Mesenchymal stem cell (in vitro differentiated cells and primary cell): ENCODE measurements around the gene GRIK4.

Experiments
- DNase-seq: peaks from one replicate; pipeline ENCODE4 v3.0.0-alpha.2; 2013
- H2AFZ ChIP-seq: one replicate; pipeline ENCODE4 v1.6.1; 2013; ENCODE audit warnings: low read depth, mild to moderate bottlenecking, control low read depth, inconsistent platforms, low read length, moderate library complexity
- H2AK5ac ChIP-seq: 2 replicates; pipeline ENCODE4 v1.6.1; 2013; ENCODE audit warnings: low read length, moderate library complexity, mild to moderate bottlenecking, inconsistent platforms; ENCODE audit not compliant: severe bottlenecking
- H2BK120ac ChIP-seq: one replicate; pipeline ENCODE4 v1.6.1; 2013; ENCODE audit warnings: low read depth, mild to moderate bottlenecking, inconsistent platforms, low read length, moderate library complexity
- H2BK12ac ChIP-seq, 2 experiments: one replicate each; pipeline ENCODE4 v1.6.1; 2013; ENCODE audit warnings: inconsistent platforms in 2 of 2, low read length in 2 of 2, mild to moderate bottlenecking in 2 of 2, moderate library complexity in 2 of 2, control low read depth in 1 of 2
- H2BK15ac ChIP-seq: one replicate; pipeline ENCODE4 v1.6.1; 2013; ENCODE audit warnings: mild to moderate bottlenecking, low read depth, inconsistent platforms; ENCODE audit not compliant: poor library complexity, severe bottlenecking
- H2BK5ac ChIP-seq: 2 replicates; pipeline ENCODE4 v1.6.1; 2013; ENCODE audit warnings: low read depth, mild to moderate bottlenecking, low read length, control low read depth, inconsistent platforms; ENCODE audit not compliant: poor library complexity, severe bottlenecking
- H3K14ac ChIP-seq, 2 experiments: one replicate each; pipeline ENCODE4 v1.6.1; 2013; ENCODE audit warnings: inconsistent platforms in 2 of 2, low read length in 2 of 2, control low read depth in 1 of 2, mild to moderate bottlenecking in 1 of 2, moderate library complexity in 1 of 2
- H3K18ac ChIP-seq, 2 experiments: one replicate each; pipeline ENCODE4 v1.6.1; 2013; ENCODE audit warnings: inconsistent platforms in 2 of 2, low read length in 2 of 2, control low read depth in 1 of 2, low read depth in 1 of 2, mild to moderate bottlenecking in 1 of 2
- H3K23ac ChIP-seq, 2 experiments: one replicate each; pipeline ENCODE4 v1.6.1; 2013; ENCODE audit warnings: inconsistent platforms in 2 of 2, low read length in 2 of 2, mild to moderate bottlenecking in 2 of 2, moderate library complexity in 2 of 2, control low read depth in 1 of 2
- H3K27ac ChIP-seq: 2 replicates; pipeline ENCODE4 v1.5.1; 2013; ENCODE audit warnings: mild to moderate bottlenecking, moderate library complexity, low read length, control low read depth, inconsistent platforms; ENCODE audit not compliant: poor library complexity, severe bottlenecking
- H3K27me3 ChIP-seq, 2 experiments: 2 replicates each; pipeline versions ENCODE4 v1.6.1 to v1.7.0; 2013; ENCODE audit warnings: low read length in 2 of 2, mild to moderate bottlenecking in 2 of 2, moderate library complexity in 2 of 2, control low read depth in 1 of 2, inconsistent platforms in 1 of 2; ENCODE audit not compliant: control insufficient read depth in 1 of 2, insufficient read depth in 1 of 2
- H3K36me3 ChIP-seq, 2 experiments: 2 replicates each; pipeline versions ENCODE4 v1.6.1 to v1.7.0; 2013; ENCODE audit warnings: low read length in 2 of 2, control low read depth in 1 of 2, inconsistent platforms in 1 of 2, low read depth in 1 of 2, mild to moderate bottlenecking in 1 of 2; ENCODE audit not compliant: insufficient read depth in 2 of 2, control insufficient read depth in 1 of 2
- H3K4ac ChIP-seq, 2 experiments: one replicate each; pipeline ENCODE4 v1.6.1; 2013; ENCODE audit warnings: inconsistent platforms in 2 of 2, low read length in 2 of 2, mild to moderate bottlenecking in 2 of 2, moderate library complexity in 2 of 2, control low read depth in 1 of 2, low read depth in 1 of 2
- H3K4me1 ChIP-seq: 2 replicates; pipeline ENCODE4 v1.6.1; 2013; ENCODE audit warnings: low read depth, low read length, control low read depth; ENCODE audit not compliant: control insufficient read depth, insufficient read depth
- H3K4me2 ChIP-seq: 2 replicates; pipeline ENCODE4 v1.6.1; 2013; ENCODE audit warnings: low read length, mild to moderate bottlenecking, inconsistent platforms; ENCODE audit not compliant: poor library complexity, severe bottlenecking
- H3K4me3 ChIP-seq, 2 experiments: 2 replicates each; pipeline versions ENCODE4 v1.5.1 to v1.7.0; 2013; ENCODE audit warnings: low read length in 2 of 2, mild to moderate bottlenecking in 2 of 2, control low read depth in 1 of 2, low read depth in 1 of 2; ENCODE audit not compliant: insufficient read depth in 1 of 2
- H3K79me1 ChIP-seq: replicated peaks from 2 replicates; pipeline ENCODE4 v1.6.1; 2013; ENCODE audit warnings: mild to moderate bottlenecking, control low read depth, low read length, inconsistent platforms; ENCODE audit not compliant: poor library complexity, severe bottlenecking
- H3K9ac ChIP-seq: 2 replicates; pipeline ENCODE4 v1.7.0; 2013; ENCODE audit warnings: mild to moderate bottlenecking, low read length, moderate library complexity
- H3K9me3 ChIP-seq: 2 replicates; pipeline ENCODE4 v1.7.0; 2013; ENCODE audit warnings: mild to moderate bottlenecking, low read length; ENCODE audit not compliant: control insufficient read depth
- H4K8ac ChIP-seq: one replicate; pipeline ENCODE4 v1.6.1; 2013; ENCODE audit warnings: inconsistent platforms, mild to moderate bottlenecking, low read length, moderate library complexity
- H4K91ac ChIP-seq: one replicate; pipeline ENCODE4 v1.6.1; 2013; ENCODE audit warnings: mild to moderate bottlenecking, low read length, inconsistent platforms
- WGBS: methylation state at CpG from one replicate; pipeline ENCODE4 v1.1.7; 2013; ENCODE audit warnings: mixed read lengths; 5-methylcytosine and 5-hydroxymethylcytosine counted together

Gene GRIK4

DNA sequence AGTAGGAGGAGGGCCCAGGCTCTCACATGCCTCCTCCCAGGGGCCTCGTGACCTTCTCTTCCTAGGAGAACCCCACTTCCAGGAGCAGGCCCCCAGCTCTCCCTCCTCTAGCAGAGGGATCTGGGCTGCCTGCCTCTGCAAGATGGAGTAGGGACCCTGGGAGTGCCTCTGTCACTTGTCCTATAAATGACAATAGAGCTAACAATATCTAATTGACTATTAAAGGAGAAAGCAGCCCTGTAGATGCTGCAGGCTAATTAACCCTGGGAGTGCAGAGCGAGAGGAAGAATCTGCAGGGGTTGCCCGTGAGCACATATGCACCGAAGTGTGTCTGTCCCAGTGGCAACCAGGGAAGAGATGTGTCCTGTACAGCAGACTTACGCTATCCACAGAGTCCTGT is 184.4 kb downstream of the GRIK4 start:
- Histone ChIP-seq H3K4me1 (no peaks in the 10 kb centered on the region), H3K27me3 (peaks cover 45 to 48% of the 10 kb centered on the region in 2 experiments), H2BK120ac (no peak overlapping the region), H2AFZ (no peak overlapping the region), H3K27ac (no peak overlapping the region), H4K8ac (no peak overlapping the region), H3K36me3 (no peaks in the 10 kb centered on the region), H3K79me1 (no peaks in the 10 kb centered on the region), H2BK12ac (no peak overlapping the region), H3K4ac (no peak overlapping the region), H2AK5ac (no peak overlapping the region), H3K9me3 (no peaks in the 10 kb centered on the region), H3K18ac (no peak overlapping the region), H3K4me3 (no peak overlapping the region), H3K4me2 (no peak overlapping the region), H2BK15ac (no peak overlapping the region), H3K9ac (no peak overlapping the region), H3K23ac (no peak overlapping the region), H3K14ac (no peak overlapping the region), H2BK5ac (no peak overlapping the region), H4K91ac (no peak overlapping the region)
- WGBS: 88% methylated on average over 5 of the region's 5 CpGs
- DNase-seq: no peak

DNA sequence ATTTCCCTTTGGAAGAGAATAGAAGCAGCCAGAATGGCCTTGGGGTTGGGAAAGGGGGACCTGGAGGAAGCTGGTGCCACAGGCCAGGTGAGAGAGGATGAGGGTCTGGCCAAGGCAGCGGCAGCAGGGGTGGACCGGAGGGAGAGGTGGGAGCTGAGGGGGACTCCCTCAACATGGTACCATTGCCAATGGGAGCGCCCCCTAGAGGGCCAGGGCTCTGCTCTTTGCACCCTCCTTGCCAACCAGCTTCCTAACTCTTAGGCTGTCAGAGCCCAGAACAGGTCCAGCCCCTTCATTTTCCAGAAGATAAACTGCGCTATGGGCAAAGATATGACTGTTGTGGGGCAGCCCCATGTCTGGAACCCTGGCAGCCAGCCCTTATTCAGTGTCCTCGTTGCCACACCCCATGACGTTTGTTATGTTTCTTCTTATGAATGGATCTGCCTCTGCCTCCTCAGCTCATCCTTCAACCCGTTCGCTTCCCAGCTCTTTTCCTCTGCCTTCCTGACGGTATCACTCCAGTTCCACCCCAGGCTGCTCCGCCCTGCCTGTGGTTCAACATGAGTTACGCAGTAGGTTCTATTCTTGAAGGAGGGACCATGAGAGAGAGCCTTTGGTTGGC is 185.2 kb downstream of the GRIK4 start:
- no peak overlapping the region for H3K4me2 ChIP-seq
- H3K9ac ChIP-seq: no peak overlapping the region
- no peak overlapping the region for H3K18ac ChIP-seq
- H4K91ac ChIP-seq: no peak overlapping the region
- no peak overlapping the region for H2BK5ac ChIP-seq
- peaks cover 41 to 44% of the 10 kb centered on the region in 2 experiments for H3K27me3 ChIP-seq
- no peak overlapping the region for H2BK15ac ChIP-seq
- H2AFZ ChIP-seq: no peak overlapping the region
- no peaks in the 10 kb centered on the region for H3K4me1 ChIP-seq
- no peak overlapping the region for H3K23ac ChIP-seq
- 81% methylated on average over 11 of the region's 11 CpGs for WGBS
- no peak overlapping the region for H3K4ac ChIP-seq
- DNase-seq: no peak
- no peak overlapping the region for H3K14ac ChIP-seq
- H2AK5ac ChIP-seq: no peak overlapping the region
- H3K4me3 ChIP-seq: no peak overlapping the region
- H3K9me3 ChIP-seq: no peaks in the 10 kb centered on the region
- H2BK120ac ChIP-seq: no peak overlapping the region
- H3K79me1 ChIP-seq: no peaks in the 10 kb centered on the region
- H3K36me3 ChIP-seq: no peaks in the 10 kb centered on the region
- H4K8ac ChIP-seq: no peak overlapping the region
- no peak overlapping the region for H2BK12ac ChIP-seq
- no peak overlapping the region for H3K27ac ChIP-seq

DNA sequence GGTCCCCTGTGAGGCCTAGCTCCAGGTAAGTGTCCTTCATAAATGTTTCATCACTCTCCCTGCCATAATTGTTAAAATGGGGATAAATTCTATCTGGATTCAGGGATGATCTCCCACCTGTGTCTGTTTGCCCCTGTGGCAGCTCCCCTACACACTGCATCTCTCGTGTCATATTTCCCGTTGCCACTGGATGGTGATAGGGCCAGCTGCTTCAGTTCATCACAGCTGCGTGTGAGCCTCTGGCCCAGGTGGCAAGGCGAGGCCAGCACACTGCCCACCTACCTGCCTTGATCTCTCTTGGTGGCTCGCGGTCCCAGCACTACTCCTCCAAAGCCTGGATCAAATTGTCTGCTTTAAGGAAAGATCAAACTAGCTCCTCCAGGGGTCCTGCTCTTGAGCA is 187.4 kb downstream of the GRIK4 start:
- H3K23ac ChIP-seq: no peak overlapping the region
- no peak overlapping the region for H2BK15ac ChIP-seq
- no peaks in the 10 kb centered on the region for H3K79me1 ChIP-seq
- no peaks in the 10 kb centered on the region for H3K4me1 ChIP-seq
- no peak overlapping the region for H3K27ac ChIP-seq
- no peak overlapping the region for H2BK12ac ChIP-seq
- no peak overlapping the region for H4K8ac ChIP-seq
- H3K4ac ChIP-seq: no peak overlapping the region
- no peak overlapping the region for H3K4me2 ChIP-seq
- H3K14ac ChIP-seq: no peak overlapping the region
- H4K91ac ChIP-seq: no peak overlapping the region
- WGBS: 75% methylated on average over 6 of the region's 6 CpGs
- no peak overlapping the region for H2AFZ ChIP-seq
- H3K27me3 ChIP-seq: peaks cover 33 to 46% of the 10 kb centered on the region in 2 experiments
- no peak overlapping the region for H2BK120ac ChIP-seq
- H3K9ac ChIP-seq: no peak overlapping the region
- H3K4me3 ChIP-seq: no peak overlapping the region
- no peak for DNase-seq
- H3K18ac ChIP-seq: no peak overlapping the region
- H3K9me3 ChIP-seq: no peaks in the 10 kb centered on the region
- H2BK5ac ChIP-seq: no peak overlapping the region
- H3K36me3 ChIP-seq: no peaks in the 10 kb centered on the region
- no peak overlapping the region for H2AK5ac ChIP-seq

DNA sequence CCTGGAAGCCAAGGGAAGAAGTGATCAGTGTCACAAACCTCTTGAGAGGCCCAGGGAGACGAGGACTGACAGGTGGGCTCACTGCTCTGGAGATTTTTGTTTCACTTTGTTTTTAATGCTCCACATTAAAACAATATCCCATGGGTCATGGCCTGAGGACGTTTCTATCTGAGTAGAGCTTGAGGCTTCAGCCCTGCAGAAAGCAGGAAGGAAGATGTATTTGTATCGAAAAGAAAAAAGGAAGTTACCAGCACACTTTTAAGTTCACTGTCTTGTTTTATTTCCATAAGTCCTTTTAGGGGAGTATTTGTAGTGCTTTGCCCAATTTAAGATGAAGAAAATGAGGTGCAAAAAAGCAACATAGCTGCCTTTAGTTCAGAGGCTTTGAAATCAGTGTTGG is 191.1 kb downstream of the GRIK4 start:
- no peak overlapping the region for H3K4me2 ChIP-seq
- no peak overlapping the region for H4K8ac ChIP-seq
- H3K27me3 ChIP-seq: peaks cover 10 to 27% of the 10 kb centered on the region in 2 experiments
- no peak overlapping the region for H2AFZ ChIP-seq
- H3K4me3 ChIP-seq: no peak overlapping the region
- no peak overlapping the region for H3K18ac ChIP-seq
- no peak overlapping the region for H3K4ac ChIP-seq
- no peak overlapping the region for H3K9ac ChIP-seq
- no peak for DNase-seq
- H2BK5ac ChIP-seq: no peak overlapping the region
- H3K36me3 ChIP-seq: no peaks in the 10 kb centered on the region
- H3K79me1 ChIP-seq: no peaks in the 10 kb centered on the region
- H4K91ac ChIP-seq: no peak overlapping the region
- H3K4me1 ChIP-seq: peaks cover 1% of the 10 kb centered on the region
- no peak overlapping the region for H2BK120ac ChIP-seq
- H3K27ac ChIP-seq: no peak overlapping the region
- H3K23ac ChIP-seq: peak overlapping the region in 1 of 2 experiments; percentile 5
- no peak overlapping the region for H2BK12ac ChIP-seq
- no peak overlapping the region for H2AK5ac ChIP-seq
- H3K14ac ChIP-seq: no peak overlapping the region
- 86% methylated on average over 2 of the region's 3 CpGs for WGBS
- H3K9me3 ChIP-seq: peaks cover 26% of the 10 kb centered on the region
- H2BK15ac ChIP-seq: no peak overlapping the region
